RWPE2 (cell line): ENCODE measurements around the gene NDUFV2.

ENCODE experiments used
- ATAC-seq: fragments of 200-7000 bp; cut with Tn5 transposase; 3 replicates; pipeline ENCODE4 v1.9.1; 2021; ENCODE audit warnings: low read depth
- DNase-seq: peaks from one replicate; pipeline ENCODE4 v3.0.0-alpha.2; 2020; ENCODE audit warnings: low spot score
- H3K27ac ChIP-seq: fragments of 450-650 bp; 2 replicates; pipeline ENCODE4 v1.5.1; 2017; ENCODE audit warnings: mild to moderate bottlenecking; ENCODE audit not compliant: poor library complexity, severe bottlenecking
- H3K27me3 ChIP-seq: fragments of 250-450 bp; sonication (Bioruptor Pico); 2 replicates; pipeline ENCODE4 v1.5.1; 2021; ENCODE audit warnings: mild to moderate bottlenecking, moderate library complexity; ENCODE audit not compliant: insufficient read depth, poor library complexity, severe bottlenecking
- H3K36me3 ChIP-seq: fragments of 250-450 bp; sonication (Bioruptor Pico); 2 replicates; pipeline ENCODE4 v1.5.1; 2020; ENCODE audit warnings: low read depth, mild to moderate bottlenecking, moderate library complexity
- H3K4me1 ChIP-seq: fragments of 250-450 bp; sonication (Bioruptor Pico); 2 replicates; pipeline ENCODE4 v1.5.1; 2021; ENCODE audit warnings: mild to moderate bottlenecking, moderate library complexity; ENCODE audit not compliant: insufficient read depth, poor library complexity, severe bottlenecking
- H3K4me3 ChIP-seq: fragments of 250-450 bp; sonication (Bioruptor Pico); 2 replicates; pipeline ENCODE4 v1.5.1; 2021; ENCODE audit warnings: mild to moderate bottlenecking, moderate library complexity; ENCODE audit not compliant: severe bottlenecking
- H3K9me3 ChIP-seq: fragments of 250-450 bp; sonication (Bioruptor Pico); 2 replicates; pipeline ENCODE4 v1.5.1; 2021; ENCODE audit warnings: mild to moderate bottlenecking, moderate library complexity; ENCODE audit not compliant: severe bottlenecking
- TF ChIP-seq, protein P1 (sequence below): fragments of 450-650 bp; IDR thresholded peaks from one replicate; pipeline ENCODE4 v1.5.1; 2017; ENCODE audit warnings: mild to moderate bottlenecking, moderate library complexity; ENCODE audit not compliant: poor library complexity, severe bottlenecking

NDUFV2 gene

DNA sequence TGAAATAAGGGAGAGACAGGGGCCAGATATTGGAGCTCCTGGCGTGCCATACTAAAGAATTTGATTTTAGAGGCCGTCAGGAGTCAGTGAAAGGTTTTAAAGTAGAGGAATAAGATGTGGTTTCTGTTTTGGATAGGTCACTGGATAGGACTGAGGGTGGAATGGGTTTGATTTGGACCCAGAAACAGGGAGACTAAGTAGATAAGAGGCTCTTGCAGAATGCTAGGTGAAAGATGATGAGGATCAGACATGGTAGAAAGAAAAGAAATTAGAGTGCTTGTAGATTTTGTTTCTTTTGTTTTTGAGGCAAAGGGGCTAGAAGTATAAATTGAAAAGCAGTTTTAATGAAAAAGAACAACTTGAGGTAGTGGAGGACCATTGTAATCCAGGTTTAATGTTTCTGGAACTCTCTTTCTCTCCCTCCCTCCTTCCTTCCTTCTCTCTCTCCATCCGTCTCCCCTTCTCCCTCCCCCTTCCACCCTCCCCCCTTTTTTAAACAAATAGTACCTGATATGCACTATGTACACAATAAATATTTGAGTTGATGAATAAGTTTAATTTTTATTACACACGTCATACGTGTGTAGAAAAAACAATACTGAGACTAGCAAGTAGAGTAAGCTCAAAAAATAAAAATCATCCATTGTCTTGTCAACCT lies 1.9 kb downstream of the NDUFV2 start:
- Histone ChIP-seq H3K36me3 (peaks cover 20% of the 10 kb centered on the region), H3K4me1 (peaks cover 35% of the 10 kb centered on the region), H3K9me3 (no peaks in the 10 kb centered on the region), H3K27ac (peak overlapping the region; percentile 62), H3K27me3 (no peaks in the 10 kb centered on the region), H3K4me3 (peak overlapping the region; percentile 49)
- TF ChIP-seq, protein P1, sequence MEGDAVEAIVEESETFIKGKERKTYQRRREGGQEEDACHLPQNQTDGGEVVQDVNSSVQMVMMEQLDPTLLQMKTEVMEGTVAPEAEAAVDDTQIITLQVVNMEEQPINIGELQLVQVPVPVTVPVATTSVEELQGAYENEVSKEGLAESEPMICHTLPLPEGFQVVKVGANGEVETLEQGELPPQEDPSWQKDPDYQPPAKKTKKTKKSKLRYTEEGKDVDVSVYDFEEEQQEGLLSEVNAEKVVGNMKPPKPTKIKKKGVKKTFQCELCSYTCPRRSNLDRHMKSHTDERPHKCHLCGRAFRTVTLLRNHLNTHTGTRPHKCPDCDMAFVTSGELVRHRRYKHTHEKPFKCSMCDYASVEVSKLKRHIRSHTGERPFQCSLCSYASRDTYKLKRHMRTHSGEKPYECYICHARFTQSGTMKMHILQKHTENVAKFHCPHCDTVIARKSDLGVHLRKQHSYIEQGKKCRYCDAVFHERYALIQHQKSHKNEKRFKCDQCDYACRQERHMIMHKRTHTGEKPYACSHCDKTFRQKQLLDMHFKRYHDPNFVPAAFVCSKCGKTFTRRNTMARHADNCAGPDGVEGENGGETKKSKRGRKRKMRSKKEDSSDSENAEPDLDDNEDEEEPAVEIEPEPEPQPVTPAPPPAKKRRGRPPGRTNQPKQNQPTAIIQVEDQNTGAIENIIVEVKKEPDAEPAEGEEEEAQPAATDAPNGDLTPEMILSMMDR, result no peak
- DNase-seq (no peak), ATAC-seq (no peak)

DNA sequence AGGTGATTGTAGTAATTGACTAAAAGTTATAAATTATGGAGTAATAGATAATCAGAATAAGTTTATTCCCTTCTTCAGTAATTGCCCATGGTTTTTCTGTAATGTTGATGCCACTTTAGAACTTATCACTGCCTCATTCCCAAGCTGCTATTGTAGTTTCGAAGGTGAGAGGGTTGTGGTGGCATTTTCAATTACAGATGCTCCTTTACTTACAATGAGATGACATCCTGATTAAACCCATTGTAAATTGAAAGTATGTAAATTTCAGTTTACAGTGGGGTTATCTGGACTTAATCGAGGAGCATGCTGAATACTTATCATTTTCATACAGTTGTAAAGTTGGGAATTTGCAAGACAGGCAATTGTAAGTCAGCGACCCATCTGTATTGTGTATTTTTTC lies 2.9 kb downstream of the NDUFV2 start:
- Histone ChIP-seq H3K4me1 (peaks cover 35% of the 10 kb centered on the region), H3K9me3 (no peaks in the 10 kb centered on the region), H3K27ac (no peak overlapping the region), H3K36me3 (peaks cover 25% of the 10 kb centered on the region), H3K27me3 (no peaks in the 10 kb centered on the region), H3K4me3 (peak overlapping the region; percentile 49)
- ATAC-seq, result no peak
- TF ChIP-seq, protein P1, result no peak
- no peak for DNase-seq

DNA sequence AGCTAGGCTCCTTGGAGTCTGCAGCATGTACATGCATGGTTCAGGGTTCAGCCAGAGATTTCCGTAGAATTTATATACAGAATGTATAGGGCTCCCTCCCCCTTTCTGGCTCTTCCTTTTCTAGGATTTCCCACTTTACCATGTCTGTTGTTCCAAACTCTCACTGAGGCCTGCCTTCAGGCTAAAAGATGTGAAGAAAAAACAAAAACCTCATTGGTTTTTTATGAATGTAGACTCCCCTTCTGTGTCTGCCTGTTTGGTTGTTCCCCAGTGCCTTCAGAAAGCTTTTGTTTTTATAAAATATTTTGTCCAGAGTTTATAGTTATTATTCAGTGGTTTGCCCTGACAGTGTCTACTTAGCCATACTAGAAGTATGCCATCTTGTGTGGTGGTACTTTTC lies 3.6 kb downstream of the NDUFV2 start:
- ATAC-seq (no peak), DNase-seq (no peak)
- no peaks in the 10 kb centered on the region for H3K9me3 ChIP-seq
- H3K4me1 ChIP-seq, result peaks cover 35% of the 10 kb centered on the region
- H3K4me3 ChIP-seq, result no peak overlapping the region
- H3K27ac ChIP-seq, result no peak overlapping the region
- TF ChIP-seq, protein P1, result no peak
- no peaks in the 10 kb centered on the region for H3K27me3 ChIP-seq
- peaks cover 31% of the 10 kb centered on the region for H3K36me3 ChIP-seq

DNA sequence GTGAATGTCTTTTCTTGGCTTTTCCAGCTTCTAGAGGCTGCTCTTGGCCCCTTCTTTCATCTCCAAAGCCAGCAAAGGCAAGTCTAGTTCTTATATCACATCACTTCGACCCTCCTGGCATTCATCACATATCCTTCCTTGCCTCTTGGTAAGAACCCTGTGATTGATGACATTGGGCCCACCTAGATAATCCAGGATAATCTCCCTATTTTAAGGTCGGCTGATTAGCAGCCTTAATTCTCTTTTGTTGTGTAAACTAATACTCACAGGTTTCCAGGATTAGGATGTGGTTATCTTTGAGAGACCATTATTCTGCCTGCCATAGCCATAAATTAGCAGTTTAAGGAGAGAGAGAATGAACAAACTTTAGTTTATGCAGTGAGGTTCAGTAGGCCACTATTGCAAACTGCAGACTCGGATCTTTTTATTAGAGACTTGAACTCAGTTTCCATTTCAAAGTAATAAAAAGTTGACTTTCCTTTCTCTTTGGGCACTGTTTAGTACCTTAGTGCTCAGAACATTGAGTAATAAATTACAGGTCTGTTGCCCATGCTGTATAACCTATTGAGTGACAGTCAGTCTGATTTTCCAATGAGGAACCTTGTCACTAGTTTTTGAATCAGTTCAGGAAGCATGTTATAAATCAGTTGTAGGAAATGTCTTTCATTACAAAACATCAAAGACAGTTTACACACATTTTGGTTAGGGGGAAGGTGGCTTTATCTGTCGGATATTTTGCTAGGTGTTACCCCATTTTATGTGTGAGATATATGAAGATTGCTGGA lies 4.5 kb downstream of the NDUFV2 start:
- TF ChIP-seq, protein P1, result no peak
- no peak overlapping the region for H3K27ac ChIP-seq

DNA sequence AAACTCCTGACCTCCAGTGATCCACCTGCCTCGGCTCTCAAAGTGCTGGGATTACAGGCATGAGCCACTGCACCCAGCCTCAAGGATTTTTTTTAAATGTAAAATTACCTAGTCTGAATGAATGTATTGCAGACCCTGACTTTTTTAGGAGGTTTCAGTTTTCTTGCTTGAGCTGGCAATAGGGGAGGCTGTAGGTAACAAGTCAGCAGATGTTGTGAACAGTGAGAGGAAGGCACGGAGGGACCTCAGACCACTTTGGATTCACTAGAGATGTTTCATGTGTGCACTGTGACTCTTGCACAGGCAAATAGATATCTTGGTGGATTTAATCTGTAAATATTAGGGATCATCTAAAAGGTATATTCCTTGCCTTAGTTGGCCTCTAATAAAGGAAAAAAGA lies 6.4 kb downstream of the NDUFV2 start:
- DNase-seq, result no peak
- TF ChIP-seq, protein P1, result no peak
- Histone ChIP-seq H3K27ac (no peak overlapping the region), H3K4me3 (no peak overlapping the region), H3K9me3 (no peaks in the 10 kb centered on the region), H3K4me1 (peaks cover 30% of the 10 kb centered on the region), H3K27me3 (no peaks in the 10 kb centered on the region), H3K36me3 (peaks cover 37% of the 10 kb centered on the region)
- ATAC-seq, result no peak

More for the DNA sequence above, 4.5 kb downstream of the NDUFV2 start:
- H3K4me3 ChIP-seq, result no peak overlapping the region
- H3K27me3 ChIP-seq, result no peaks in the 10 kb centered on the region
- no peak for ATAC-seq
- H3K9me3 ChIP-seq, result no peaks in the 10 kb centered on the region
- peaks cover 30% of the 10 kb centered on the region for H3K4me1 ChIP-seq
- peaks cover 37% of the 10 kb centered on the region for H3K36me3 ChIP-seq
- no peak for DNase-seq
